ENCODE measurements around the gene PSMD9. TPM values are rescaled to one million over a fixed set of nuclear protein-coding genes. Genes with fewer than 3 reads are reported as not detected.
"Not testable (repeated sequence)": the region's sequence is repeated elsewhere in the genome, so short reads cannot be mapped to it uniquely, and the experiment has no call there.

PSMD9 gene
- total RNA-seq, 6 experiments from 2014 or later, result 20.0 to 56.4 (median 28.4) TPM

- no peak for DNase-seq
These were observed 32.5 kb downstream of the PSMD9 start for GRCh38 chr12:121921066-121921465.

GRCh38 chr12:121925358-121925695 lies 36.7 kb downstream of the PSMD9 start:
- Histone ChIP-seq H3K36me3 (no peaks in the 10 kb centered on the region), H3K4me3 (no peak overlapping the region), H3K27ac (peak overlapping the region; percentile 52 to 59 (median 52)), H3K27me3 (no peaks in the 10 kb centered on the region), H3K9me3 (no peaks in the 10 kb centered on the region), H3K4me1 (no peaks in the 10 kb centered on the region)
- peak in 2 of 4 donors; percentile 41 to 62 for ATAC-seq
- WGBS (ENCODE audit: insufficient coverage, low coverage, low lambda C conversion rate, missing lambda C conversion rate), result 71% methylated on average over 7 of the region's 7 CpGs
- TF ChIP-seq CTCF (IDR thresholded peaks at IDR 0.05) (no peak), POLR2A (IDR thresholded peaks at IDR 0.05) (no peak)
- intact Hi-C loops (cut with DNase I), result no loop called here
- no peak for DNase-seq

More at GRCh38 chr12:121921066-121921465, 32.5 kb downstream of the PSMD9 start:
- H3K36me3 ChIP-seq, result peaks cover 0 to 10% (median 4%) of the 10 kb centered on the region in 4 donors
- H3K4me1 ChIP-seq, result peaks cover 0 to 8% (median 0%) of the 10 kb centered on the region in 4 donors
- 73% methylated on average over 2 of the region's 2 CpGs for WGBS (ENCODE audit: insufficient coverage, low coverage, low lambda C conversion rate, missing lambda C conversion rate)
- H3K9me3 ChIP-seq, result no peaks in the 10 kb centered on the region
- no peak for ATAC-seq
- H3K27ac ChIP-seq, result no peak overlapping the region
- no peak overlapping the region for H3K4me3 ChIP-seq
- intact Hi-C loops (cut with DNase I), result no loop called here
- no peaks in the 10 kb centered on the region for H3K27me3 ChIP-seq
- TF ChIP-seq POLR2A (IDR thresholded peaks at IDR 0.05), result no peak
- TF ChIP-seq CTCF (IDR thresholded peaks at IDR 0.05), result no peak

DNA sequence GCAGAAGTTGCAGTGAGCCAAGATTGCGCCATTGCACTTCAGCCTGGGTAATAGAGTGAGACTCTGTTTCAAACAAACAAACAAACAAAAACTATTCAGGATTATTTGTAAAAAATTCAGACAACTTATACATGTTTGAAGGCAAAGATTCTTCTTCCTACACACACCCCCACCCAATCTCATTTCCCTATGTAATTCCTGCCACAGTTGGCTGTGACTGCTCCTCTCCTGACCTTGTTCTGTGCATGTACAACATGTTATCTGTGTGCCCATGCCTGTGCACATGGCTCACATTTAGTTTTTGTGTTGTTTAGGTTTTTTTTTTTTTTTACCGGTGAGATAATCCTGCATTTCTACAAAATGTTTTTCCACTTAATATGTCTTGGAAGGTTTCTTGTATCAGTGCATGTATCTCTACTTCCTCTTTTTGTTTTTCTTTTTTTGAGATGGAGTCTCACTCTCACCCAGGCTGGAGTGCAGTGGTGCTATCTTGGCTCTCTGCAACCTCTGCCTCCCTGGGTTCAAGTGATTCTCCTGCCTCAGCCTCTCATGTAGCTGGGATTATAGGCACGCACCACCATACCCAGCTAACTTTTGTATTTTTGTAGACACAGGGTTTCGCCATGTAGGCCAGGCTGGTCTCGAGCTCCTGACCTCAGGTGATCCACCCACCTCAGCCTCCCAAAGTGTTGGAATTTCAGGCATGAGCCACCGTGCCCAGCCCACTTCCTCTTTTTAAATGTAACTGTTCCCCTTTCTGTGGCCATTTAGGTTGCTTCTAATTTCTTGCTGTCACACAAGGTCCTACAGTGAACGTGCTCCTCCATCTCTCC lies 38.5 kb downstream of the PSMD9 start:
- no peaks in the 10 kb centered on the region for H3K27me3 ChIP-seq
- no peaks in the 10 kb centered on the region for H3K36me3 ChIP-seq
- intact Hi-C loops (cut with DNase I), result no loop called here
- no peak overlapping the region for H3K27ac ChIP-seq
- ATAC-seq (no peak), DNase-seq (no peak)
- no peak overlapping the region for H3K4me3 ChIP-seq
- 75% methylated on average over 6 of the region's 7 CpGs for WGBS (ENCODE audit: insufficient coverage, low coverage, low lambda C conversion rate, missing lambda C conversion rate)
- H3K9me3 ChIP-seq, result no peaks in the 10 kb centered on the region
- TF ChIP-seq CTCF (IDR thresholded peaks at IDR 0.05) (no peak), POLR2A (IDR thresholded peaks at IDR 0.05) (no peak)
- no peaks in the 10 kb centered on the region for H3K4me1 ChIP-seq

DNA sequence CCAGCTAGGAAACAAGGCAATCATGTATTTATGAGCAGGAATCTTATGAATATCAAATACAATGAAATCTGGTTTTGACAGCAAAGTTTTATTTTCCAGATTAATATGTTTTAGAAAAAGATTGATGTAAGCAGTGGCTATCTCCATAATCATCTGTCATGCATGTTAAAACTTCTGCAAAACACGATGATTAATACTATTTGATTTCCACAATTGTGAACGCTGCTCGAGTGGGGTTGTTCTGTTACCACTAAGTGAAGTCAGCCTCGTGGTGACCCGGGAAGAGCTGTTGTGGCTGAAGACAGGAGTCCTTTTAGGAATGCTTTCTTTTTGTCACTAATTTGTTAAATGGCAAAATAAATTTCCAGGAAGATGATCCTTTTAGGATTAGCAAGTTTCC lies 39.2 kb downstream of the PSMD9 start:
- TF ChIP-seq CTCF (IDR thresholded peaks at IDR 0.05), result no peak
- TF ChIP-seq POLR2A (IDR thresholded peaks at IDR 0.05), result no peak
- H3K4me3 ChIP-seq, result no peak overlapping the region
- H3K4me1 ChIP-seq, result no peaks in the 10 kb centered on the region
- intact Hi-C loops (cut with DNase I), result no loop called here
- H3K36me3 ChIP-seq, result no peaks in the 10 kb centered on the region
- H3K27me3 ChIP-seq, result no peaks in the 10 kb centered on the region
- H3K9me3 ChIP-seq, result no peaks in the 10 kb centered on the region
- DNase-seq (no peak), ATAC-seq (no peak)
- WGBS (ENCODE audit: insufficient coverage, low coverage, low lambda C conversion rate, missing lambda C conversion rate), result 61% methylated on average over 5 of the region's 5 CpGs
- no peak overlapping the region for H3K27ac ChIP-seq

GRCh38 chr12:121929545-121929944 lies 41.0 kb downstream of the PSMD9 start:
- H3K36me3 ChIP-seq; H3K4me3 ChIP-seq; ATAC-seq; H3K4me1 ChIP-seq; H3K27ac ChIP-seq; H3K9me3 ChIP-seq; H3K27me3 ChIP-seq; intact Hi-C loops (cut with DNase I); DNase-seq: not testable (repeated sequence)
- 100% methylated on average over 4 of the region's 7 CpGs for WGBS (ENCODE audit: insufficient coverage, low coverage, low lambda C conversion rate, missing lambda C conversion rate)
